Peyer's patch (tissue), 4 donors: ENCODE data around the gene PFDN6. TPM values are rescaled to one million over a fixed set of nuclear protein-coding genes. Genes with fewer than 3 reads are reported as not detected.

Source experiments
- DNase-seq, 3 donors: peaks; one replicate each; pipeline ENCODE4 v3.0.0-alpha.2; 2017 to 2019
- H3K27ac ChIP-seq, 4 donors: fragments of 200-600 bp; sonication (generic); one replicate each; pipeline ENCODE4 v1.5.1; 2016 to 2019
- H3K27me3 ChIP-seq, 2 donors: fragments of 200-600 bp; sonication (generic); one replicate each; pipeline ENCODE4 v1.5.1; 2019
- H3K36me3 ChIP-seq, 3 donors: fragments of 200-600 bp; sonication (generic); one replicate each; pipeline ENCODE4 v1.5.1; 2016 to 2019
- H3K4me1 ChIP-seq, 4 donors: fragments of 200-600 bp; sonication (generic); one replicate each; pipeline ENCODE4 v1.5.1; 2016 to 2019
- H3K4me3 ChIP-seq, 4 donors: fragments of 200-600 bp; sonication (generic); 1 replicate in 3 of 4; 2 replicates in 1 of 4; pipeline ENCODE4 v1.5.1; 2016 to 2019; ENCODE audit warnings: mild to moderate bottlenecking in 1 of 4
- H3K9me3 ChIP-seq, 4 donors: fragments of 200-600 bp; sonication (generic); one replicate each; pipeline ENCODE4 v1.5.1; 2016 to 2019; ENCODE audit warnings: mild to moderate bottlenecking in 1 of 4
- CTCF ChIP-seq, 6 experiments: fragments of 450-650 bp in 4 of 6; fragments of 200-600 bp in 2 of 6; sonication (generic) in 1 of 6; IDR thresholded peaks; one replicate each; pipeline ENCODE4 v1.5.1; 2017 to 2019; ENCODE audit warnings: antibody characterized with exemption in 6 of 6, mild to moderate bottlenecking in 3 of 6, moderate library complexity in 1 of 6
- POLR2A ChIP-seq, 2 donors: fragments of 450-650 bp; IDR thresholded peaks; one replicate each; pipeline ENCODE4 v1.5.1; 2017; ENCODE audit warnings: antibody characterized with exemption in 2 of 2, mild to moderate bottlenecking in 2 of 2, moderate library complexity in 2 of 2
- total RNA-seq, 4 donors: library from RNA; depleted of rRNA; stranded (reverse); fragments of >200 nt; gene quantifications; one replicate each; pipeline ENCODE4 v1.1.0, GENCODE V29; 2016

The PFDN6 gene
- total RNA-seq, 4 donors from 2014 or later = 12.4 to 24.8 (median 14.4) TPM

DNA sequence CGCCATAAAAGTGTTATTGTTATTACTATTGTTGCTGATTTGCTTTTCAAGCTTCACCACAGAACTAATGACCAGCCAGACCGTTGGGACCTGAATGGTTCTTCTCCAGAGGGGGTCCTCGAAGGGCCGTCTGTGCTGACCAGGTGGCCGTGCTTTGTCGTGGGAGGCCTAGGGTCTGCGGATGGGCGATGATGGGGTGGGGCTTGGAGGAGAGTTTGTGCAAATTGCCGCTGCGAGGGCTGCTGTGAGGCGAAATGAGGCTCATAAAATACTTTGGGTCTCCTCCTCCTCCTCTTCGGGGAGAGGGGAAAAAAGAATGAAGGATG, 34.2 kb downstream of the PFDN6 start:
- no peak for TF ChIP-seq POLR2A (IDR thresholded peaks at IDR 0.05)
- TF ChIP-seq CTCF (IDR thresholded peaks at IDR 0.05) = no peak
- peaks cover 0 to 29% (median 0%) of the 10 kb centered on the region in 3 donors for H3K36me3 ChIP-seq
- H3K27me3 ChIP-seq = no peaks in the 10 kb centered on the region
- no peaks in the 10 kb centered on the region for H3K9me3 ChIP-seq
- peak overlapping the region; percentile 84 to 98 (median 92) for H3K27ac ChIP-seq
- DNase-seq = peak in 2 of 3 donors; percentile 54 to 55
- H3K4me1 ChIP-seq = peaks cover 0 to 45% (median 15%) of the 10 kb centered on the region in 4 donors
- H3K4me3 ChIP-seq = peak overlapping the region; percentile 63 to 94 (median 76)

DNA sequence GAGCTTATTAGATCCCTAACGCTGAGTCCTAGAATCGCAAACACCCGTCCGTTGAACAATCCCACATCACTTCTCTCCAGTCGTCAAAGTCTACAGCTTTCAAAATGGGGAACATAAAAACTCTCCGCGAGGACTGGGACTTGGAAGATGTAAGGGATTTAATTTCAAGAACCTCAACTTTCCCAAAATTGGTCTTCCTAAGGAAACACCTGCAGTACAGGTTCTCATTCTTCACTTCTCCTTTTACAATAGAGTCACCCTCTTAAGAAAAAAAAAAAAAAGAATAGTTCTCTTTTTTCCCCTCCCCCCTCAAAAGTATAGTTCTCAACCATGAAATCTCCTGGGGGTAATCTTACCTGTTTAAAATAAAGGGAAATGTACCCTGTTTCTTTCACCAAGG, 34.7 kb downstream of the PFDN6 start:
- H3K4me3 ChIP-seq = peak overlapping the region; percentile 63 to 94 (median 76)
- no peak for TF ChIP-seq POLR2A (IDR thresholded peaks at IDR 0.05)
- no peak for TF ChIP-seq CTCF (IDR thresholded peaks at IDR 0.05)

DNA sequence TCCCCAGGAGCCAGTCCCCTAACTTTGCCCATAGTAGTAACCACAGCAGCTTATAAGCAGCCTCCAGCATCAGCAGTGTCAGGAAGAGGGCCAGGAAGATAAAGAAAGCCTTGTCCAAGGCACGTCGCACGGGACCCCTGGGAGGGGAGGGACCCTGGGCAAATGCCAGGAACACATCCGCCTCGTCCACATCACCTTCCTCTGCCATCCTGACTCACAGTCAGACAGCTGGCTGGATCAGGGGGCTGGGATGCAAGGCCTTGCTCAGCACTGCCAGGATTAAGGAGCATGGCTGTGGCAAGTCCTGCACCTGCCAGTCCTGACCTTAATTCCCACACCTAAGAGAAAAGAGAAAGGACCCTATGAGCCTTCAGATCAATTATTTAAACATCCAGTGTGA, 39.7 kb downstream of the PFDN6 start:
- Histone ChIP-seq H3K27ac (no peak overlapping the region), H3K4me3 (no peak overlapping the region), H3K27me3 (no peaks in the 10 kb centered on the region), H3K9me3 (no peaks in the 10 kb centered on the region), H3K36me3 (no peaks in the 10 kb centered on the region), H3K4me1 (peaks cover 0 to 2% (median 0%) of the 10 kb centered on the region in 4 donors)
- no peak for DNase-seq
- TF ChIP-seq POLR2A (IDR thresholded peaks at IDR 0.05) = no peak
- TF ChIP-seq CTCF (IDR thresholded peaks at IDR 0.05) = no peak

More for the DNA sequence above, 34.7 kb downstream of the PFDN6 start:
- H3K36me3 ChIP-seq = peaks cover 0 to 23% (median 0%) of the 10 kb centered on the region in 3 donors
- DNase-seq = no peak
- no peaks in the 10 kb centered on the region for H3K27me3 ChIP-seq
- H3K4me1 ChIP-seq = peaks cover 0 to 40% (median 15%) of the 10 kb centered on the region in 4 donors
- H3K9me3 ChIP-seq = no peaks in the 10 kb centered on the region
- peak overlapping the region; percentile 84 to 98 (median 92) for H3K27ac ChIP-seq

- H3K36me3 ChIP-seq = no peaks in the 10 kb centered on the region
Measured at GRCh38 chr6:33330736-33331135, 41.3 kb downstream of the PFDN6 start.

GRCh38 chr6:33333666-33334065, 44.3 kb downstream of the PFDN6 start:
- H3K36me3 ChIP-seq = no peaks in the 10 kb centered on the region
- H3K27ac ChIP-seq = no peak overlapping the region
- DNase-seq = no peak
- no peaks in the 10 kb centered on the region for H3K4me1 ChIP-seq
- no peaks in the 10 kb centered on the region for H3K9me3 ChIP-seq
- H3K4me3 ChIP-seq = no peak overlapping the region
- H3K27me3 ChIP-seq = no peaks in the 10 kb centered on the region
- no peak for TF ChIP-seq CTCF (IDR thresholded peaks at IDR 0.05)
- no peak for TF ChIP-seq POLR2A (IDR thresholded peaks at IDR 0.05)

More at GRCh38 chr6:33330736-33331135, 41.3 kb downstream of the PFDN6 start:
- H3K4me3 ChIP-seq = no peak overlapping the region
- TF ChIP-seq CTCF (IDR thresholded peaks at IDR 0.05) = no peak
- TF ChIP-seq POLR2A (IDR thresholded peaks at IDR 0.05) = no peak
- H3K27me3 ChIP-seq = no peaks in the 10 kb centered on the region
- no peaks in the 10 kb centered on the region for H3K4me1 ChIP-seq
- no peak for DNase-seq
- H3K9me3 ChIP-seq = no peaks in the 10 kb centered on the region
- H3K27ac ChIP-seq = no peak overlapping the region

DNA sequence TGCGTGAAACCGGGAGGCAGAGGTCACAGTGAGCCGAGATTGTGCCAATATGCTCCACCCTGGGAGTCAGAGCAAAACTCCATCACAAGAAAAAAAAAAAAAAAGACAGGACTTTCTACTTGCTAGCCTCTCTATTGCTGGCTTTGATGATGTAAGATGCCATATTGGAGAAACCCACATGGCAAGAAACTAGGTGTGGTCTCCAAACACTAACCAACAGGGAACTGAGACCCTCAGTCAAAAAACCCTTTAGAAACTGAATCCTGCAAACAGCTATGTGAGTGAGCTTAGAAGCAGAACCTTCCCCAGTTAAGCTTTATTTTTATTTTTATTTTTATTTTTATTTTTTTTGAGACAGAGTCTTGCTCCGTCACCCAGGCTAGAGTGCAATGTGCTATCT, 46.5 kb downstream of the PFDN6 start:
- Histone ChIP-seq H3K27me3 (no peaks in the 10 kb centered on the region), H3K27ac (no peak overlapping the region), H3K9me3 (no peaks in the 10 kb centered on the region), H3K4me3 (no peak overlapping the region), H3K36me3 (no peaks in the 10 kb centered on the region), H3K4me1 (no peaks in the 10 kb centered on the region)
- DNase-seq = no peak
- no peak for TF ChIP-seq CTCF (IDR thresholded peaks at IDR 0.05)
- no peak for TF ChIP-seq POLR2A (IDR thresholded peaks at IDR 0.05)
